ENCODE results near the gene ATAD3A.

Gene ATAD3A

DNA sequence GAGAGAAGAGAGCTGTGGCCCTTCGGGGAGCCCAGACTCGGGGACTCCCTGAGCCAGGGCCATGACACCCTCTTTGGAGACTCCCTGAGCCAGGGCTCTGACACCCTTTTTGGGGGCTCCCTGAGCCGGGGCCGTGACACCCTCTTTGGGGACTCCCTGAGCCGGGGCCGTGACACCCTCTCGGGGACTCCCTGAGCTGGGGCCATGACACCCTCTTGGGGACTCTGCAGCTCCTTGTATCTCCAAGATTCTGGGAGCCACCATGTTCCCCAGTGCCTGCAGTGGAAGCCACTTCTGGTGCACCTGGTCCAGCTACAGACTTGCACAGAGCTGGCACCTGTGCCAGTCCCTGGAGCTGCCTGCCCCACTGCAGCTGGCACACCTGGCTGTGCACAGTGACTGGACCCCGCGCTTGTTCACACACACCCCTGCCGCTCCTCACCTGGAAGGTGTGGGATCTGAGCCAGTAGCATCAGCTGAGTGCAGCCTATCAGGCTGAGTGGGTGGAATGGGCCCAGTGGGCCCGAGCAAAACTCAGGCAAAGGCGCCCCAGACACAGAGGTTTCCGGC is 66.5 kb downstream of the ATAD3A start:
- DNase-seq = no peak
- peaks cover 18% of the 10 kb centered on the region for H3K4me1 Mint-ChIP-seq
- H3K36me3 Mint-ChIP-seq (ENCODE audit: low read depth) = peaks cover 6% of the 10 kb centered on the region
- ATAC-seq = no peak
- H3K27ac Mint-ChIP-seq = no peak overlapping the region
- peaks cover 5% of the 10 kb centered on the region for H3K27me3 Mint-ChIP-seq
- H3K4me3 Mint-ChIP-seq = no peak overlapping the region
- no peaks in the 10 kb centered on the region for H3K9me3 Mint-ChIP-seq

DNA sequence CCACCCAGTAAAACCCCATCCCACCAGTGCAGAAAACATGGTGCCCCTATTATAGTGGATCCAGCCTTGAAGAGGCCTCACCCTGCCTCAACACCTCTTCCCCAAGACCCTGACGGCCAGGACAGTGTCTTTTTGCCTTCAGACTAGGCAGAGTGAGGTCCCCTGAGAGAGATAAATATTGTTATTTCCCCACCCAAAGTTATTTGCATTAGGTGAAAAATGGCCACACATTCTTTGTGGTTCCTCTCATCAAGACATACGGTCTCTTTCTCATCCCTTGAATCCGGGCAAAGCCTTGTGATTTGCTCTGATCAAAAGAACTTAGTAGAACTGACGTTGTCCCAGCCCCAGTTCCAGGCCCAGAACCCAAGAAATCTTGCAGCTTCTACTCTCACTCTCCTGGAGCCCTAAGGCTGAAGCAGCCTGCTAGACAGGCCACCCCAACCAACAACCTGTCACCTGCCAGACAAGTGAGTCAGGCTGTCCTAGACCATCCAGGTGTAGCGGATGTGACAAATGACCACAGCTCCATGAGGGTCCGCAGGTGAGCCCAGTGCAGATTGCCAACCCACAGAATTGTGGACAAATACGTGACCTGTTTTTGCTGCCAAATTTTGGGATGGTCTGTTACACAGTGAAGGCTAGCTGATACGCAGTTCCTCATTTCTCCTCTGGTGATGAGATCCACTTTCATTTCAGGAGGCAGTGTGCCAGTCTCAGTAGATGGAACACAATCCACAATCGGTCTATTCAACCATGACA is 70.8 kb downstream of the ATAD3A start:
- Mint-ChIP-seq H3K4me1 (no peaks in the 10 kb centered on the region), H3K4me3 (no peak overlapping the region), H3K9me3 (no peaks in the 10 kb centered on the region), H3K27ac (no peak overlapping the region), H3K36me3 (ENCODE audit: low read depth) (no peaks in the 10 kb centered on the region), H3K27me3 (peaks cover 11% of the 10 kb centered on the region)
- ATAC-seq (no peak), DNase-seq (no peak)

DNA sequence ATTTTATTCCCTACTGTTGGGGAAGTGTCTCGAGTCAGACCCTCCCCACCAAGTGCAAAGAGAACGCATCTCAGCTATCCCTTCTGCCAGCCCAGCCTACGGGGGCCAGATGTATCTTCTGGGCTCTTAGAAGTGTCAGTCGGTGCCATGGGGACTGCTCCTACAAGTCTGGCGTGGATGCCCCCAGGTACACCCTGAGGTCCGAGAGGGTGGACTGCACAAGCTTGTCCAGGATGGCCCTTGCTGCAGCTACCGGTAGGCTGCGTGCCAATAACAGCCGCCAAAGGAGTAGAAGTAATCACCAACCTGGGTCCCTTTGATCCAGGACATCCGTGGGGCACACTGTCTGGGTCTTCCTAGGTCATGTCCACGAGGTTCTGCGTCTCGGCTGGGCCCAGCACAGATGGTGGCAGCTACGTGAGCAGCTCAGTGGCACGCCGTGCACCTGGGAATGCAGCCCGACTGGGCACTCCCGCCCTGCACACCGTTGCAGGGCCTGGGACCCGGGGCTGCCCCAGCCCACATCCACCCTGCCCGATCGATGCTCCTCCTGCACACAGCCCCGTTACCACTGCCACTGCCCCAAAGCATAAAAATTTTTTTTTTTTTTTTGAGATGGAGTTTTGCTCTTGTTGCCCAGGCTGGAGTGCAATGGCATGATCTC is 71.5 kb downstream of the ATAD3A start:
- no peak overlapping the region for H3K4me3 Mint-ChIP-seq
- DNase-seq (no peak), ATAC-seq (no peak)
- no peaks in the 10 kb centered on the region for H3K4me1 Mint-ChIP-seq
- H3K27ac Mint-ChIP-seq = no peak overlapping the region
- H3K9me3 Mint-ChIP-seq = no peaks in the 10 kb centered on the region
- peaks cover 12% of the 10 kb centered on the region for H3K27me3 Mint-ChIP-seq
- no peaks in the 10 kb centered on the region for H3K36me3 Mint-ChIP-seq (ENCODE audit: low read depth)
